ENCODE data around the gene PHC2.

Gene PHC2

GRCh38 chr1:33273961-33274371 is 156.9 kb downstream of the PHC2 start:
- POLR2A ChIA-PET: no interaction called here
- CTCF ChIA-PET: interaction anchor here (1.0 to 2.4 kb wide), 3 partner anchors 9 to 21 kb away, joined by 3 to 13 read pairs (median 4); no protein-coding TSS in a partner anchor
- TF ChIP-seq, protein P1, sequence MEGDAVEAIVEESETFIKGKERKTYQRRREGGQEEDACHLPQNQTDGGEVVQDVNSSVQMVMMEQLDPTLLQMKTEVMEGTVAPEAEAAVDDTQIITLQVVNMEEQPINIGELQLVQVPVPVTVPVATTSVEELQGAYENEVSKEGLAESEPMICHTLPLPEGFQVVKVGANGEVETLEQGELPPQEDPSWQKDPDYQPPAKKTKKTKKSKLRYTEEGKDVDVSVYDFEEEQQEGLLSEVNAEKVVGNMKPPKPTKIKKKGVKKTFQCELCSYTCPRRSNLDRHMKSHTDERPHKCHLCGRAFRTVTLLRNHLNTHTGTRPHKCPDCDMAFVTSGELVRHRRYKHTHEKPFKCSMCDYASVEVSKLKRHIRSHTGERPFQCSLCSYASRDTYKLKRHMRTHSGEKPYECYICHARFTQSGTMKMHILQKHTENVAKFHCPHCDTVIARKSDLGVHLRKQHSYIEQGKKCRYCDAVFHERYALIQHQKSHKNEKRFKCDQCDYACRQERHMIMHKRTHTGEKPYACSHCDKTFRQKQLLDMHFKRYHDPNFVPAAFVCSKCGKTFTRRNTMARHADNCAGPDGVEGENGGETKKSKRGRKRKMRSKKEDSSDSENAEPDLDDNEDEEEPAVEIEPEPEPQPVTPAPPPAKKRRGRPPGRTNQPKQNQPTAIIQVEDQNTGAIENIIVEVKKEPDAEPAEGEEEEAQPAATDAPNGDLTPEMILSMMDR (IDR thresholded peaks at IDR 0.05; ENCODE audit: control extremely low read depth, extremely low read depth, low read depth, missing control alignments): no peak
- DNase-seq (ENCODE audit: extremely low spot score): no peak
